Endothelial cell of umbilical vein (primary cell): Measurements from ENCODE around the gene ETFDH. TPM values are rescaled to one million over a fixed set of nuclear protein-coding genes. Genes with fewer than 3 reads are reported as not detected.

Experiments used
- BruUV-seq: library from RNA; stranded (reverse); fragments of 400-500 nt; replicated peaks from 2 replicates; lab custom pipeline; 2021; lab: Mats Ljungman, UMichigan
- CTCF ChIA-PET: fragments of 300-600, 350-600 bp; sonication (Branson Sonifier 250); formaldehyde crosslinking; loops from one replicate; lab custom pipeline; 2021; ENCODE audit warnings: antibody characterized with exemption, inconsistent platforms; lab: Charles Lee
- POLR2A ChIA-PET: fragments of 300-600, 350-600 bp; sonication (Branson Sonifier 250); formaldehyde crosslinking; loops from one replicate; lab custom pipeline; 2021; ENCODE audit warnings: antibody characterized with exemption, inconsistent platforms; lab: Charles Lee
- DNase-seq: peaks from one replicate; pipeline ENCODE4 v3.0.0-alpha.2; 2011; ENCODE audit warnings: low read depth, low spot score
- FAIRE-seq: peaks from 2 replicates; lab custom pipeline; 2011; peaks lifted over from hg19 to GRCh38; lab: Jason Lieb, UNC
- H2AFZ ChIP-seq: 2 replicates; pipeline ENCODE4 v1.6.0; 2012; ENCODE audit warnings: low read depth, low read length, control low read depth, inconsistent platforms
- H3K27ac ChIP-seq: 2 replicates; pipeline ENCODE4 v1.5.1; 2011; ENCODE audit warnings: low read depth, mild to moderate bottlenecking, control low read depth, low read length, moderate library complexity; ENCODE audit not compliant: insufficient read depth
- H3K27me3 ChIP-seq, 2 experiments: 2 replicates each; pipeline versions ENCODE4 v1.6.0 to v1.6.1; 2011; ENCODE audit warnings: low read length in 2 of 2, mixed read lengths in 1 of 2; ENCODE audit not compliant: control insufficient read depth in 2 of 2, insufficient read depth in 2 of 2
- H3K36me3 ChIP-seq, 2 experiments: 2 replicates in 1 of 2; 3 replicates in 1 of 2; pipeline ENCODE4 v1.5.1; 2011; ENCODE audit warnings: low read length in 2 of 2, mild to moderate bottlenecking in 1 of 2, moderate library complexity in 1 of 2; ENCODE audit not compliant: control insufficient read depth in 2 of 2, insufficient read depth in 2 of 2; ENCODE audit errors: extremely low read depth in 1 of 2
- H3K4me1 ChIP-seq: 3 replicates; pipeline ENCODE4 v1.5.1; 2011; ENCODE audit warnings: mild to moderate bottlenecking, low read length; ENCODE audit not compliant: control insufficient read depth, insufficient read depth; ENCODE audit errors: extremely low read depth
- H3K4me2 ChIP-seq: 2 replicates; pipeline ENCODE4 v1.6.1; 2011; ENCODE audit warnings: low read length, control low read depth, mixed read lengths; ENCODE audit not compliant: insufficient read depth
- H3K4me3 ChIP-seq, 3 experiments: fragments of 200-600 bp in 1 of 3; sonication (generic), shearing (Covaris generic) in 1 of 3; replicated peaks in 1 of 3; 2 replicates each; pipeline ENCODE4 v1.5.1; 2011 to 2016; ENCODE audit warnings: control low read depth in 3 of 3, low read length in 3 of 3, mild to moderate bottlenecking in 2 of 3, inconsistent platforms in 1 of 3, low read depth in 1 of 3, moderate library complexity in 1 of 3; ENCODE audit not compliant: insufficient read depth in 1 of 3
- H3K79me2 ChIP-seq: 2 replicates; pipeline ENCODE4 v1.6.0; 2012; ENCODE audit warnings: low read length, inconsistent platforms; ENCODE audit not compliant: control insufficient read depth, insufficient read depth
- H3K9ac ChIP-seq: replicated peaks from 2 replicates; pipeline ENCODE3; 2011; ENCODE audit warnings: low read length, control low read depth; ENCODE audit not compliant: insufficient read depth; ENCODE audit errors: extremely low read depth
- H3K9me1 ChIP-seq: replicated peaks from 3 replicates; pipeline ENCODE4 v1.6.0; 2011; ENCODE audit warnings: mild to moderate bottlenecking, low read length; ENCODE audit not compliant: control insufficient read depth, insufficient read depth; ENCODE audit errors: extremely low read depth
- H3K9me3 ChIP-seq: replicated peaks from 2 replicates; pipeline ENCODE4 v1.5.1; 2012; ENCODE audit warnings: low read length, inconsistent platforms; ENCODE audit not compliant: control insufficient read depth, insufficient read depth
- H4K20me1 ChIP-seq: replicated peaks from 2 replicates; pipeline ENCODE3; 2011; ENCODE audit warnings: mild to moderate bottlenecking, low read length; ENCODE audit not compliant: control insufficient read depth, insufficient read depth; ENCODE audit errors: extremely low read depth
- CTCF ChIP-seq, 2 donors: IDR thresholded peaks; 1 replicate in 1 of 2; 2 replicates in 1 of 2; pipeline ENCODE4 v1.5.1; 2011; ENCODE audit warnings: low read length in 2 of 2, mild to moderate bottlenecking in 2 of 2, moderate library complexity in 2 of 2, control low read depth in 1 of 2, inconsistent platforms in 1 of 2, low read depth in 1 of 2; ENCODE audit not compliant: insufficient read depth in 1 of 2; ENCODE audit errors: extremely low read depth in 1 of 2
- EZH2 ChIP-seq: IDR thresholded peaks from 2 replicates; pipeline ENCODE4 v1.6.1; 2012; ENCODE audit warnings: borderline replicate concordance, low read depth, mild to moderate bottlenecking, moderate library complexity, low read length, inconsistent platforms; ENCODE audit not compliant: severe bottlenecking
- FOS ChIP-seq: IDR thresholded peaks from 2 replicates; pipeline ENCODE4 v1.6.1; 2011; ENCODE audit warnings: mild to moderate bottlenecking, low read length, moderate library complexity, borderline replicate concordance; ENCODE audit not compliant: insufficient read depth
- GATA2 ChIP-seq: IDR thresholded peaks from 2 replicates; pipeline ENCODE4 v1.7.0; 2011; ENCODE audit warnings: low read depth, mild to moderate bottlenecking, moderate library complexity, mixed read lengths, low read length; ENCODE audit not compliant: insufficient read length, insufficient read depth
- JUN ChIP-seq: IDR thresholded peaks from 2 replicates; pipeline ENCODE4 v1.6.1; 2011; ENCODE audit warnings: borderline replicate concordance, low read depth; ENCODE audit not compliant: insufficient read length, insufficient read depth
- MAX ChIP-seq: IDR thresholded peaks from 2 replicates; pipeline ENCODE4 v1.6.1; 2011; ENCODE audit not compliant: insufficient read depth, insufficient read length
- MYC ChIP-seq: IDR thresholded peaks from one replicate; pipeline ENCODE4 v1.6.1; 2011; ENCODE audit warnings: mild to moderate bottlenecking, low read depth, low read length
- POLR2A ChIP-seq: IDR thresholded peaks from 2 replicates; pipeline ENCODE4 v1.6.1; 2012; ENCODE audit warnings: low read depth, mild to moderate bottlenecking, control low read depth, low read length
- POLR2AphosphoS5 ChIP-seq: IDR thresholded peaks from 2 replicates; pipeline ENCODE4 v1.6.1; 2012; ENCODE audit warnings: low read depth, mild to moderate bottlenecking, control low read depth, low read length, moderate library complexity; ENCODE audit not compliant: insufficient read depth
- dilution Hi-C: fragments of 300-500 bp; cut with MboI; formaldehyde crosslinking; loops from one replicate; pipeline ENCODE4 v1.15.0; 2019; ENCODE audit warnings: low sequenced_read_pairs; ENCODE audit not compliant: extremely low pct_ligation_motif_present
- intact Hi-C: fragments of 100-400 bp; cut with micrococcal nuclease; formaldehyde crosslinking; loops from one replicate; pipeline ENCODE4 v1.10.0; 2022
- polyA plus RNA-seq, 4 experiments: library from polyadenylated mRNA; depleted of rRNA in 3 of 4; stranded (reverse) in 3 of 4; unstranded in 1 of 4; fragments of >200 nt; gene quantifications; 2 replicates each; pipeline versions ENCODE4 v1.2.1 to v1.2.3, GENCODE V29; 2011 to 2012; ENCODE audit warnings: missing spikeins in 1 of 4
- total RNA-seq: library from RNA; stranded (reverse); gene quantifications from 2 replicates; pipeline ENCODE4 v1.2.3, GENCODE V29; 2021

Gene ETFDH
- total and polyA plus RNA-seq, 2 donors (not counting 3 experiments of a cell fraction or from before 2014, with no cell fraction given) = 17.3 to 22.3 TPM

GRCh38 chr4:158625544-158625943 is 46.6 kb upstream of the ETFDH start:
- Histone ChIP-seq H3K79me2 (no peaks in the 10 kb centered on the region), H3K27ac (no peak overlapping the region), H3K4me1 (no peaks in the 10 kb centered on the region), H3K4me3 (no peak overlapping the region), H3K4me2 (no peak overlapping the region), H3K36me3 (no peaks in the 10 kb centered on the region), H3K9me1 (peaks cover 2% of the 10 kb centered on the region), H3K9me3 (no peaks in the 10 kb centered on the region), H3K27me3 (no peaks in the 10 kb centered on the region), H4K20me1 (no peaks in the 10 kb centered on the region), H2AFZ (no peak overlapping the region), H3K9ac (no peak overlapping the region)
- TF ChIP-seq MAX (no peak), JUN (no peak), EZH2 (no peak), GATA2 (no peak), MYC (no peak), FOS (no peak), POLR2AphosphoS5 (no peak), CTCF (IDR thresholded peaks at IDR 0.05; ENCODE audit: extremely low read depth in 1 of 2, insufficient read depth in 1 of 2, low read depth in 1 of 2, low read length in 2 of 2) (no peak), POLR2A (no peak)
- dilution Hi-C loops (no loop called here), intact Hi-C loops (loop anchor here (1.0 to 10.0 kb wide), 5 partner anchors 129 to 631 kb away; no protein-coding TSS in a partner anchor)
- FAIRE-seq (no peak), DNase-seq (no peak)
- BruUV-seq = no TSS peak
- POLR2A ChIA-PET = no interaction called here
- CTCF ChIA-PET = interaction anchor here (1.6 to 5.7 kb wide), 4 partner anchors 131 to 370 kb away, joined by 6 to 74 read pairs (median 32); no protein-coding TSS in a partner anchor
